Thoracic aorta (tissue), 2 donors: ENCODE data around the gene GSAP. TPM values are rescaled to one million over a fixed set of nuclear protein-coding genes. Genes with fewer than 3 reads are reported as not detected.

Source experiments
- ATAC-seq: fragments of 150-250 bp; one replicate; pipeline ENCODE4 v1.8.0; 2017; ENCODE audit warnings: low read depth; ENCODE audit not compliant: insufficient number of reproducible peaks, low FRiP score
- DNase-seq: peaks from one replicate; pipeline ENCODE4 v3.0.0-alpha.2; 2020; ENCODE audit warnings: low spot score
- H3K27ac ChIP-seq, 2 donors: fragments of 200-600 bp; sonication (generic); 1 replicate in 1 of 2; 2 replicates in 1 of 2; pipeline ENCODE4 v1.5.1; 2016; ENCODE audit warnings: mild to moderate bottlenecking in 2 of 2, moderate library complexity in 2 of 2
- H3K27me3 ChIP-seq: fragments of 200-600 bp; sonication (generic); replicated peaks from 2 replicates; pipeline ENCODE4 v1.6.0; 2016; ENCODE audit warnings: mild to moderate bottlenecking; ENCODE audit not compliant: insufficient read depth
- H3K36me3 ChIP-seq: fragments of 200-600 bp; sonication (generic); one replicate; pipeline ENCODE4 v1.5.1; 2016
- H3K4me1 ChIP-seq, 2 donors: fragments of 200-600 bp; sonication (generic); 1 replicate in 1 of 2; 2 replicates in 1 of 2; pipeline versions ENCODE4 v1.5.1 to v1.6.0; 2016; ENCODE audit warnings: low read depth in 2 of 2, mild to moderate bottlenecking in 1 of 2; ENCODE audit not compliant: control insufficient read depth in 1 of 2
- H3K4me3 ChIP-seq: fragments of 200-600 bp; sonication (generic); 2 replicates; pipeline ENCODE4 v1.5.1; 2016; ENCODE audit warnings: mild to moderate bottlenecking
- H3K9me3 ChIP-seq: fragments of 200-600 bp; sonication (generic); 2 replicates; pipeline ENCODE4 v1.5.1; 2016
- CTCF ChIP-seq: fragments of 200-600 bp; sonication (generic); IDR thresholded peaks from one replicate; pipeline ENCODE4 v1.5.1; 2019; ENCODE audit warnings: antibody characterized with exemption
- total RNA-seq, 2 donors: library from RNA; depleted of rRNA; stranded (reverse); fragments of >200 nt; gene quantifications; one replicate each; pipeline versions ENCODE4 v1.1.0 to v1.2.3, GENCODE V29; 2016

The GSAP gene
- total RNA-seq, 2 donors from 2014 or later: 19.6 to 22.0 TPM

DNA sequence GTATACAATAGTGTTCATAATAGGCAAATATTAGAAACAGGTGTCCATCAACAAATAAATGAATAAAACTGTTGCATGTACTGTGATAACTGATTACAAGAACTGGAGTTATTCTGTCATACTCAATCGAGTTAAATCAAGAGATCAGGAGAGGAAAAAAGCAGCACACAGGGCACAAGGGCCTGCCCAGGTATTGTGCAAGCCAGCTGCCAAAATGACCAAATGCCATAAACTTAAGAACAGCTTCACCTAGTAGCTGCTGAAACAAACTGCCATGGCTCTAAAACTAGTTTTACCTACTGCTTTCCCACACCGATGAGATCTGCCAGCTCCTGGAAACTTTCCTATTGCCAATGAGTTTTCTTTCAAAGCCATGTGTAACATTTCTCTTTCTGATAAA is 12.2 kb downstream of the GSAP start:
- H3K4me3 ChIP-seq: no peak overlapping the region

DNA sequence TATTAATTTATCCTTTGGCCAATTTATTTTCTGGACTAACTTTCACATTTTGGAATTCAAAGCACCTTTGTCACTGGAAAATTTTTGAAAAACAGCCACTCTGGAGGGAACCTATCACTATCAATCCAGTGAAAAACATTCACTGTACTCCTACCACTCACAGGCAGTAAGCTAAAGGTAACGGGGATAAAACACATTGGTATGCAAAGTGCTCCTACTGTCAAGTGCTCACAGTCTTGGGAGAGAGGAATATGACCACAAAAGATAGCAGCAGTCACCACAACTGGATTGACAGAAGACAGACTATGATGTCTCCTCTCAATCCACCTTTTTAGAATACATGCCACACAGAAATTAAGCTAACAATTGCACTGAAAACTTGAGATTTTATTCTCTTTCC is 13.3 kb downstream of the GSAP start:
- Histone ChIP-seq H3K4me1 (no peaks in the 10 kb centered on the region), H3K36me3 (no peaks in the 10 kb centered on the region), H3K4me3 (no peak overlapping the region), H3K27me3 (no peaks in the 10 kb centered on the region), H3K9me3 (no peaks in the 10 kb centered on the region), H3K27ac (no peak overlapping the region)
- ATAC-seq: no peak
- no peak for DNase-seq
- TF ChIP-seq CTCF: no peak

More for the DNA sequence above, 12.2 kb downstream of the GSAP start:
- Histone ChIP-seq H3K4me1 (no peaks in the 10 kb centered on the region), H3K9me3 (no peaks in the 10 kb centered on the region), H3K27ac (no peak overlapping the region), H3K27me3 (no peaks in the 10 kb centered on the region), H3K36me3 (no peaks in the 10 kb centered on the region)
- no peak for ATAC-seq
- TF ChIP-seq CTCF: no peak
- no peak for DNase-seq

DNA sequence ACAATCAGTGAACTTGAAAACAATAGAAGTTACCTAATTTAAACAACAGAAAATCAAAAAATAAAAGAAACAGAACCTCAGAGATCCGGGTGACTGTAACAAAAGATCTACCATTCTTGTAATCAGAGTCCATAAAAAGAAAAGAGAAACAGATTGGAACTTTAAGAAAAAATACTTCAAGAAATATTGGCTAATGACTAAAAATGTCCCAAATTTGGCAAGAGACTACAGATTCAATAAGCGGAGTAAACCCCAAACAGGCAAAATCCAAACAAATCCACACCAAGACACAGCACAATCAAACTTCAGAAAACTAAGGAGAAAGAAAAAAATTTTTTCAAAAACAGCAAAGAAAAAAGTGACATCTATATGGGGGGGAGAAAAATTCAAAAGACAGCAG is 15.1 kb downstream of the GSAP start:
- DNase-seq (no peak), ATAC-seq (no peak)
- no peaks in the 10 kb centered on the region for H3K9me3 ChIP-seq
- no peaks in the 10 kb centered on the region for H3K27me3 ChIP-seq
- H3K4me3 ChIP-seq: no peak overlapping the region
- no peaks in the 10 kb centered on the region for H3K4me1 ChIP-seq
- no peaks in the 10 kb centered on the region for H3K36me3 ChIP-seq
- TF ChIP-seq CTCF: no peak
- H3K27ac ChIP-seq: no peak overlapping the region

- H3K4me1 ChIP-seq: no peaks in the 10 kb centered on the region
- no peaks in the 10 kb centered on the region for H3K27me3 ChIP-seq
- ATAC-seq (no peak), DNase-seq (no peak)
- H3K9me3 ChIP-seq: no peaks in the 10 kb centered on the region
- H3K36me3 ChIP-seq: no peaks in the 10 kb centered on the region
- TF ChIP-seq CTCF: no peak
- no peak overlapping the region for H3K27ac ChIP-seq
- no peak overlapping the region for H3K4me3 ChIP-seq
Measured at GRCh38 chr7:77399816-77400215, 16.3 kb downstream of the GSAP start.

GRCh38 chr7:77396894-77397547 is 19.1 kb downstream of the GSAP start:
- DNase-seq: no peak
- Histone ChIP-seq H3K9me3 (no peaks in the 10 kb centered on the region), H3K4me3 (no peak overlapping the region), H3K36me3 (no peaks in the 10 kb centered on the region), H3K27ac (no peak overlapping the region), H3K27me3 (no peaks in the 10 kb centered on the region), H3K4me1 (no peaks in the 10 kb centered on the region)
- ATAC-seq: no peak
- no peak for TF ChIP-seq CTCF
